Measurements from ENCODE around the gene KDM5C.

The KDM5C gene

DNA sequence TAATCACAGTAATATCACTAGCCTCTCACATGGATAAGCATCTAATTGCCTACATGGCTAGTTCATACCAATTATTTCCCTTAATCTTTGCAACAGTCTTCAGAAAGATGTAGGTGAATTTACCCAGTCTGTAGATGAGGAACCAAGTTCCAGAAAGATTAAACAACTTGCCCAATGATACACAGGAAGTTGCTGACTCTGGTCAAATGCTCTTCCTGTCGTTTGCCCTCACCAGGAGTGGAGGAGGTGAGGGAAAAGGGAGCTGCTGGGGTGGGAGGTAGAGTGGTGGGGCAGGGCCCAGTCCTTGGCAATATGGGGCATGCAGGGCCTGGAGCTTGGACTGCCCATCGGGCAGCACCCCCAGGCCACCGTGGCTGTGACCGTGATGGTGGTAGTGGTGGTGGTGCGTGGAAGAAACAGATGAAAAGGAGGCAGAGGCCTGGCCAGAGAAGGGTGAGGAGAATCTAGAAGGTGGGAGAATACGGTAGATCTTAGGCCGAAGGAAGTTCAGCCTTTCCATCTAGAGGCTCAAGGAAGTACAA lies 2.3 kb upstream of the KDM5C start:
- WGBS: 89% methylated on average over 7 of the region's 7 CpGs
- Histone ChIP-seq H3K9ac (ENCODE audit: low read depth, low read length) (no peak overlapping the region), H3K9me3 (ENCODE audit: insufficient read depth, low read depth, low read length) (no peaks in the 10 kb centered on the region), H3K27me3 (ENCODE audit: insufficient read depth, low read length) (no peaks in the 10 kb centered on the region), H3K27ac (ENCODE audit: low read depth, low read length) (no peak overlapping the region), H3K4me3 (ENCODE audit: low read length) (no peak overlapping the region), H3K36me3 (ENCODE audit: insufficient read depth, low read length) (0 out of 2 replicates have a peak, but pooled peaks cover 8% of the 10 kb centered on the region), H3K4me1 (ENCODE audit: insufficient read depth, low read length) (peaks cover 11% of the 10 kb centered on the region)

DNA sequence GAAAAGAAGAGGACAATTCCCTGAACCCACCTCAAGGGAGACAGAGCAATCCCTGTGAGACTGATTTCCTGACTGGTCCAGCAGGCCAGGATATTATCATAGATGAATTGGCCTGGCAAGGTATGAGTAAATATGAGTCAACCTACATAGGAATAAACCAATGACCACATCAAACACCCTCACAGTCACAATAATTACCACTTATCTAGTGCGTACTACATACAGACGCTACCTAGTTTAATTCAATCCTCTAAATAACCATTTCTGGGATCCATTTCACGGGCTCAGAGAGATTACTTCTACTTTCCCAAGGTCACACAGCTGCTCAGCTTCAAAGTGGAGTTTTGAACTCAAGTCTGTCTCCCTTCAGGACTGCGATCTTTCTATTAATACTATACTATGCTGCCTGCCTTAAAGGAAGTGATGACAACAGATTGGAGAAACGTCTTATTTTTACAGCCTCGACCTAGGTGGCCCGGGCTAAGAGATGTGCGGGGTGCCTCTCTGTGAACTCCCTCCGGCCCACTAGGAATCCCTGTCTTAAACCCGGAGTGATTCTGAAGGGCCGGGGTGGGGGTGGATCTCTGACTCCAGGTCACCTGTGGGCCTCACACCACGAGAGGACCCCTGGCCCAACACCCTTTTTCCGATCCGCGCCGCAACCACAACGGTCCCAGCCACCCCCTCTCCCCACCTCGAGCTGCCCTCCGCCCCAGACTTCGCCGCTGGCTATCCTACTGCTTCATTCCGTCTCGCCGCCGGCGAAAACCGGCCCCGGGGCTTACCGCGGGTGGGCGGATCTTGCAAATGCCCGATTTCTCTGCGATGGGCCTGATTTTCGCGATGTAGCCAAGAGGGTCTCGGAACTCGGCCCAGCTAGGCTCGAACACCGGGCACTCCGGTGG lies 800 bp downstream of the KDM5C start:
- Histone ChIP-seq H3K9me3 (ENCODE audit: insufficient read depth, low read depth, low read length) (no peaks in the 10 kb centered on the region), H3K4me1 (ENCODE audit: insufficient read depth, low read length) (peaks cover 11% of the 10 kb centered on the region), H3K4me3 (ENCODE audit: low read length) (peak overlapping the region; percentile 96), H3K27me3 (ENCODE audit: insufficient read depth, low read length) (no peaks in the 10 kb centered on the region), H3K27ac (ENCODE audit: low read depth, low read length) (peak overlapping the region; percentile 97), H3K9ac (ENCODE audit: low read depth, low read length) (peak overlapping the region; percentile 99), H3K36me3 (ENCODE audit: insufficient read depth, low read length) (peaks cover 31% of the 10 kb centered on the region)
- 3% methylated on average over 37 of the region's 40 CpGs for WGBS

DNA sequence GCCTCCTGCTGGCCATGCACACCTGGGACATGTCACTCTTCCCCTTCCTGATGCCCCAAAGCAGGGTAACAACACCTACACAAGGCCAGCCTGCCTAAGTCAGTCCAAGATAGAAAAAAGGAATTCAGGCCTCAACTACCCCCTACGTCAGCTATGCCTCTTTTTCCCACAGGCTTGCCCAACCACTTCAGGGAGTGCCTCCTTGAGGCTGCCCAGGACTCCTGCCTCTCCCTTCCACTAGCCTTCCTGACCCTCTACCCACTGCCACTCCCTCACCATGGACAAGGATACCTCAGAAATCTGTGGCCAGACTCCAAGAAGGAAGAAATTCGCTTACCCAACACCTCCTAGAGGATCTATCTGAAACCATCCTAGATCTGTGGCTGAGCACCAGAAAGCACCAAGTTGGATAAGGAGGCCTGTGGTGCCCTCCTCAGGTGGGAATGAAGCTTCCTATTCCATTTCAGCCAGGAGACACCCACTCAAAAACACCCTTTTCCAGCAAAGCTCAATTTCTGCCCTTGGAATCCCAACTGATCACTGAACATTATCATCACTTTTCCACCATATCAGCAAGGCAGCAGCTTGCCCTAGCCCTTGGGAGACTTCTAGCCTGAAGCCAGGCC lies 1.8 kb downstream of the KDM5C start:
- Histone ChIP-seq H3K4me3 (ENCODE audit: low read length) (peak overlapping the region; percentile 96), H3K27ac (ENCODE audit: low read depth, low read length) (no peak overlapping the region), H3K27me3 (ENCODE audit: insufficient read depth, low read length) (no peaks in the 10 kb centered on the region), H3K4me1 (ENCODE audit: insufficient read depth, low read length) (peaks cover 11% of the 10 kb centered on the region), H3K9ac (ENCODE audit: low read depth, low read length) (0 out of 2 replicates have a peak overlapping the region, but pooled peaks have one; percentile 16), H3K9me3 (ENCODE audit: insufficient read depth, low read depth, low read length) (no peaks in the 10 kb centered on the region), H3K36me3 (ENCODE audit: insufficient read depth, low read length) (peaks cover 41% of the 10 kb centered on the region)
- 88% methylated on average over 2 of the region's 2 CpGs for WGBS

- H3K27ac ChIP-seq (ENCODE audit: low read depth, low read length): no peak overlapping the region
- H3K9me3 ChIP-seq (ENCODE audit: insufficient read depth, low read depth, low read length): no peaks in the 10 kb centered on the region
- no peak overlapping the region for H3K9ac ChIP-seq (ENCODE audit: low read depth, low read length)
- 93% methylated on average over 9 of the region's 9 CpGs for WGBS
- H3K27me3 ChIP-seq (ENCODE audit: insufficient read depth, low read length): no peaks in the 10 kb centered on the region
- H3K4me1 ChIP-seq (ENCODE audit: insufficient read depth, low read length): no peaks in the 10 kb centered on the region
- peaks cover 85% of the 10 kb centered on the region for H3K36me3 ChIP-seq (ENCODE audit: insufficient read depth, low read length)
- no peak overlapping the region for H3K4me3 ChIP-seq (ENCODE audit: low read length)
Observed at GRCh38 chrX:53211391-53211978, 13.5 kb downstream of the KDM5C start.

DNA sequence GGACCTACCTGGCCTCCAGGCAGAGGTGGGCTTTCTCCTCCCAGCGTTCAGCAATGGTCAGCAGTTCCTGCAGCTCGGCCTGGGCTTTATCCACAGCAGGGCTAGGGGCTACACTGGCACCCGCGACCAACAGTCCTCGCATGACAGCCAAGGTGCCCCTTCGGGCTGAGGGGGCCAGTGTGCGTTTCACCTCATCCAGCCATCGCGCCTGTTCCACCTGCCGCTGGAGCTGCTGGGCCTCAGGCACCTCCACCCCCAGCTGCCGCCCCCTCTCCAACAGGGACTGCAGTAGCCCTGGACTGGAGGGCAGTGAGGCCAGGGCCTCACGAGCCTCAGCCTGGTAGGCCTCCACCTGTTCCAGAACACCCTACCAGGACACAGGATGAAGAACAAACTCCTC lies 28.3 kb downstream of the KDM5C start:
- no peaks in the 10 kb centered on the region for H3K9me3 ChIP-seq (ENCODE audit: insufficient read depth, low read depth, low read length)
- peaks cover 85% of the 10 kb centered on the region for H3K36me3 ChIP-seq (ENCODE audit: insufficient read depth, low read length)
- no peak overlapping the region for H3K4me3 ChIP-seq (ENCODE audit: low read length)
- no peak overlapping the region for H3K27ac ChIP-seq (ENCODE audit: low read depth, low read length)
- H3K27me3 ChIP-seq (ENCODE audit: insufficient read depth, low read length): no peaks in the 10 kb centered on the region
- no peaks in the 10 kb centered on the region for H3K4me1 ChIP-seq (ENCODE audit: insufficient read depth, low read length)
- no peak overlapping the region for H3K9ac ChIP-seq (ENCODE audit: low read depth, low read length)
- WGBS: 95% methylated on average over 12 of the region's 12 CpGs

DNA sequence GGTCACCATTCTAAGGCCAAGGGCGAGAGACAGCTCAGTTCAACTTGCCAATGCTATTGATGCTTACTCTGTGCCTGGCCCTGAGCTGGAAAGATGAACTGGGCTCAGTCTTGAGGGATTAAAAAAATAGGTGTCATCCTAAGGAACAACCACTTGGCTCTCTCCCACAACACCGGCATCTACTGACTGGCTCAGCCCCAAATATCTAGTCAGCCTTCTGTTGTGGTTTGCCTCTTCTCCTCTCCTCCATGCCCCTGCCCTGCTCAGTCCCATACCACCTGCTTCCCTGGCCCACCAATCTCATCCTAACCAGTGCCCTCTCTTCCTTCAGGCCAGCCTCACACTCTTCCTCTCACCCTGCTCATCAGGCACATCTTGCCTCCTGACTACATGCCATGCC lies 29.6 kb downstream of the KDM5C start:
- H3K27me3 ChIP-seq (ENCODE audit: insufficient read depth, low read length): no peaks in the 10 kb centered on the region
- no peak overlapping the region for H3K4me3 ChIP-seq (ENCODE audit: low read length)
- no peak overlapping the region for H3K9ac ChIP-seq (ENCODE audit: low read depth, low read length)
- 97% methylated on average over 2 of the region's 2 CpGs for WGBS
- peaks cover 72% of the 10 kb centered on the region for H3K36me3 ChIP-seq (ENCODE audit: insufficient read depth, low read length)
- no peaks in the 10 kb centered on the region for H3K4me1 ChIP-seq (ENCODE audit: insufficient read depth, low read length)
- no peak overlapping the region for H3K27ac ChIP-seq (ENCODE audit: low read depth, low read length)
- no peaks in the 10 kb centered on the region for H3K9me3 ChIP-seq (ENCODE audit: insufficient read depth, low read depth, low read length)

GRCh38 chrX:53194308-53194707 lies 30.7 kb downstream of the KDM5C start:
- no peaks in the 10 kb centered on the region for H3K9me3 ChIP-seq (ENCODE audit: insufficient read depth, low read depth, low read length)
- H3K27ac ChIP-seq (ENCODE audit: low read depth, low read length): no peak overlapping the region
- 96% methylated on average over 16 of the region's 16 CpGs for WGBS
- H3K9ac ChIP-seq (ENCODE audit: low read depth, low read length): no peak overlapping the region
- no peaks in the 10 kb centered on the region for H3K4me1 ChIP-seq (ENCODE audit: insufficient read depth, low read length)
- no peaks in the 10 kb centered on the region for H3K27me3 ChIP-seq (ENCODE audit: insufficient read depth, low read length)
- H3K36me3 ChIP-seq (ENCODE audit: insufficient read depth, low read length): peaks cover 61% of the 10 kb centered on the region
- no peak overlapping the region for H3K4me3 ChIP-seq (ENCODE audit: low read length)

- H3K9me3 ChIP-seq (ENCODE audit: insufficient read depth, low read depth, low read length): no peaks in the 10 kb centered on the region
- no peaks in the 10 kb centered on the region for H3K4me1 ChIP-seq (ENCODE audit: insufficient read depth, low read length)
- no peak overlapping the region for H3K27ac ChIP-seq (ENCODE audit: low read depth, low read length)
- WGBS: 96% methylated on average over 16 of the region's 16 CpGs
- no peaks in the 10 kb centered on the region for H3K27me3 ChIP-seq (ENCODE audit: insufficient read depth, low read length)
- no peak overlapping the region for H3K9ac ChIP-seq (ENCODE audit: low read depth, low read length)
- H3K4me3 ChIP-seq (ENCODE audit: low read length): no peak overlapping the region
- peaks cover 49% of the 10 kb centered on the region for H3K36me3 ChIP-seq (ENCODE audit: insufficient read depth, low read length)
Observed at GRCh38 chrX:53193093-53193492, 31.9 kb downstream of the KDM5C start.

- Histone ChIP-seq H3K9ac (ENCODE audit: low read depth, low read length) (no peak overlapping the region), H3K27ac (ENCODE audit: low read depth, low read length) (no peak overlapping the region), H3K27me3 (ENCODE audit: insufficient read depth, low read length) (no peaks in the 10 kb centered on the region), H3K9me3 (ENCODE audit: insufficient read depth, low read depth, low read length) (no peaks in the 10 kb centered on the region), H3K36me3 (ENCODE audit: insufficient read depth, low read length) (peaks cover 23% of the 10 kb centered on the region), H3K4me1 (ENCODE audit: insufficient read depth, low read length) (no peaks in the 10 kb centered on the region), H3K4me3 (ENCODE audit: low read length) (no peak overlapping the region)
- WGBS: 58% methylated on average over 6 of the region's 6 CpGs
Observed at GRCh38 chrX:53190363-53190960, 34.5 kb downstream of the KDM5C start.

DNA sequence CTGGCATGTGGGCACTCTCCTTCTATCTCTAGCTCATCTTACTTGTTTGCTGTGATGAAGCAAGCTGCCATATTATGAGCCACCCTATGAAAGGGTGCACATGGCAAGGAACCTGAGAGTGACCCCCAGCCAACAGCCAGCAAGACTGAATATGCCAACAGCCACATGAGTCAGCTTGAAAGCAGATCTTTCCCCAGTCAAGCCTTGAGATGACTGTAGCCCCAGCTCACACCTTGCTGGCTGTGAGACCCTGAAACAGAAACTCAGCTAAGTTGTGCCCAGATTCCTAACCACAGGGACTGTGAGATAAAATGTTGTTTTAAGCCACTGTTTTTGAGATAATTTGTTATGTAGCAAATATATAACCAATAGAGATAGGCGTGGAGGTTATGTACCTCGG lies 36.2 kb downstream of the KDM5C start:
- Histone ChIP-seq H3K27ac (ENCODE audit: low read depth, low read length) (no peak overlapping the region), H3K9me3 (ENCODE audit: insufficient read depth, low read depth, low read length) (no peaks in the 10 kb centered on the region), H3K4me3 (ENCODE audit: low read length) (no peak overlapping the region), H3K36me3 (ENCODE audit: insufficient read depth, low read length) (peaks cover 6% of the 10 kb centered on the region; the same call in 1 of the 2 replicates), H3K27me3 (ENCODE audit: insufficient read depth, low read length) (no peaks in the 10 kb centered on the region), H3K4me1 (ENCODE audit: insufficient read depth, low read length) (no peaks in the 10 kb centered on the region), H3K9ac (ENCODE audit: low read depth, low read length) (no peak overlapping the region)
- 100% methylated on average over 2 of the region's 2 CpGs for WGBS

- H3K27me3 ChIP-seq (ENCODE audit: insufficient read depth, low read length): no peaks in the 10 kb centered on the region
- no peaks in the 10 kb centered on the region for H3K36me3 ChIP-seq (ENCODE audit: insufficient read depth, low read length)
- H3K27ac ChIP-seq (ENCODE audit: low read depth, low read length): no peak overlapping the region
- no peaks in the 10 kb centered on the region for H3K4me1 ChIP-seq (ENCODE audit: insufficient read depth, low read length)
- no peaks in the 10 kb centered on the region for H3K9me3 ChIP-seq (ENCODE audit: insufficient read depth, low read depth, low read length)
- H3K4me3 ChIP-seq (ENCODE audit: low read length): no peak overlapping the region
- 94% methylated on average over 2 of the region's 2 CpGs for WGBS
- H3K9ac ChIP-seq (ENCODE audit: low read depth, low read length): no peak overlapping the region
Observed at GRCh38 chrX:53186351-53186750, 38.7 kb downstream of the KDM5C start.
